AG04449 (cell line): Measurements from ENCODE around the gene GLOD5.

ENCODE experiments used
- CTCF ChIA-PET: fragments of 350-600 bp; formaldehyde crosslinking; extraction: SDS; loops from one replicate; lab custom pipeline; 2021; ENCODE audit warnings: antibody characterized with exemption; lab: Yijun Ruan, JAX
- POLR2A ChIA-PET: fragments of 400-600, 350-600 bp; formaldehyde crosslinking; extraction: SDS; loops from one replicate; lab custom pipeline; 2020; ENCODE audit warnings: antibody characterized with exemption, inconsistent platforms; lab: Yijun Ruan, JAX
- DNase-seq: peaks from one replicate; pipeline ENCODE4 v3.0.0-alpha.2; 2010; ENCODE audit warnings: low read depth, low spot score
- H3K4me3 ChIP-seq: 2 replicates; pipeline ENCODE4 v1.5.1; 2011; ENCODE audit warnings: low read depth, mild to moderate bottlenecking, control low read depth, low read length
- TF ChIP-seq, protein P1 (sequence below): IDR thresholded peaks from one replicate; pipeline ENCODE4 v1.5.1; 2011; ENCODE audit warnings: mild to moderate bottlenecking, moderate library complexity, low read length, control low read depth, inconsistent platforms; ENCODE audit not compliant: insufficient read depth; ENCODE audit errors: missing control alignments

GLOD5 gene

GRCh38 chrX:48736878-48737212, 24.7 kb upstream of the GLOD5 start:
- TF ChIP-seq, protein P1, sequence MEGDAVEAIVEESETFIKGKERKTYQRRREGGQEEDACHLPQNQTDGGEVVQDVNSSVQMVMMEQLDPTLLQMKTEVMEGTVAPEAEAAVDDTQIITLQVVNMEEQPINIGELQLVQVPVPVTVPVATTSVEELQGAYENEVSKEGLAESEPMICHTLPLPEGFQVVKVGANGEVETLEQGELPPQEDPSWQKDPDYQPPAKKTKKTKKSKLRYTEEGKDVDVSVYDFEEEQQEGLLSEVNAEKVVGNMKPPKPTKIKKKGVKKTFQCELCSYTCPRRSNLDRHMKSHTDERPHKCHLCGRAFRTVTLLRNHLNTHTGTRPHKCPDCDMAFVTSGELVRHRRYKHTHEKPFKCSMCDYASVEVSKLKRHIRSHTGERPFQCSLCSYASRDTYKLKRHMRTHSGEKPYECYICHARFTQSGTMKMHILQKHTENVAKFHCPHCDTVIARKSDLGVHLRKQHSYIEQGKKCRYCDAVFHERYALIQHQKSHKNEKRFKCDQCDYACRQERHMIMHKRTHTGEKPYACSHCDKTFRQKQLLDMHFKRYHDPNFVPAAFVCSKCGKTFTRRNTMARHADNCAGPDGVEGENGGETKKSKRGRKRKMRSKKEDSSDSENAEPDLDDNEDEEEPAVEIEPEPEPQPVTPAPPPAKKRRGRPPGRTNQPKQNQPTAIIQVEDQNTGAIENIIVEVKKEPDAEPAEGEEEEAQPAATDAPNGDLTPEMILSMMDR = no peak
- DNase-seq = no peak
- H3K4me3 ChIP-seq = peak overlapping the region; percentile 52
- POLR2A ChIA-PET = interaction anchor here (0.7 to 1.4 kb wide), 3 partner anchors 40 to 97 kb away, joined by 3 to 5 read pairs (median 3); partner anchors contain the start of gene SUV39H1
- CTCF ChIA-PET = no interaction called here

GRCh38 chrX:48737213-48737938, 24.2 kb upstream of the GLOD5 start:
- POLR2A ChIA-PET = interaction anchor here (0.7 to 1.4 kb wide), 3 partner anchors 41 to 98 kb away, joined by 3 to 5 read pairs (median 3); partner anchors contain the start of gene SUV39H1
- CTCF ChIA-PET = interaction anchor here (1.1 to 1.2 kb wide), 2 partner anchors 11 to 13 kb away, joined by 3 read pairs; no protein-coding TSS in a partner anchor
- TF ChIP-seq, protein P1 = no peak
- peak; percentile 84 for DNase-seq
- peak overlapping the region; percentile 68 for H3K4me3 ChIP-seq

- ChIA-PET CTCF (interaction anchor here (1.1 to 1.2 kb wide), 2 partner anchors 12 kb away, joined by 3 read pairs; no protein-coding TSS in a partner anchor), POLR2A (interaction anchor here (1.4 kb wide), 1 partner anchor 41 kb away, joined by 5 read pairs; the partner anchor contains the start of gene SUV39H1)
- no peak for DNase-seq
- TF ChIP-seq, protein P1 = no peak
- peak overlapping the region; percentile 68 for H3K4me3 ChIP-seq
Measured at GRCh38 chrX:48737940-48738339, 23.6 kb upstream of the GLOD5 start.

GRCh38 chrX:48741834-48742233, 19.7 kb upstream of the GLOD5 start:
- ChIA-PET CTCF (no interaction called here), POLR2A (no interaction called here)
- H3K4me3 ChIP-seq = no peak overlapping the region
- TF ChIP-seq, protein P1 = no peak
- DNase-seq = no peak

GRCh38 chrX:48745222-48745621, 16.3 kb upstream of the GLOD5 start:
- DNase-seq = no peak
- CTCF ChIA-PET = no interaction called here
- TF ChIP-seq, protein P1 = no peak
- POLR2A ChIA-PET = no interaction called here
- H3K4me3 ChIP-seq = no peak overlapping the region

DNA sequence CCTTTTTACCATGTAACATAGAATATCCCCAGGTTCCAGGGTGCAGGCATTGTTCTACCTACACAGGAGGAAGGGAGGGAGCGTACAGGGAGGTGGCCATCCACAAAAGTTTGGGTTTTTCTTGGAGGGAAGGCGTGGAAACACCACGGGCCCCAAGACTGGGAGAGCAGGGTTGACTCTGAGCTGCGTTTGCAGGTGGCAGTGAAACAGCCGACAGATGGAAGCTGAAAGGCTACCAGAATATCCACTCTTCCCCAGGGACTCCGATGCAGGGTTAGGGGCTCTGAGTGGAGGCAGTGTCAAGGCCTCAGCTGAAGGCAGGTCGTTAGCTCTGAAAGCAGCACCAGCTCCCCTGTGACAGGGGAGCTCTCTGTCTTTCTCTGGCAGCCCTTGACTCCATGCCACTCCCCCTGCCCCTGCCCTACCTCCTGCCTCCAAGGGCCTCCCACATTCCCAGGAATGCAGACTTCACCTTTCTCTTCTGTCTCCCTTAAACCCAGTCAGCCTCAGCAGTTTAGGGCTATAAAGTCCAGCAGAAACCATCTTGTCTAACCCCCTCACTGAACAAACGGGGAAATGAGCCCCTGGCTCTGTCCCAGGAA, 14.0 kb upstream of the GLOD5 start:
- CTCF ChIA-PET = no interaction called here
- POLR2A ChIA-PET = no interaction called here
- TF ChIP-seq, protein P1 = no peak
- no peak for DNase-seq
- no peak overlapping the region for H3K4me3 ChIP-seq
